ENCODE results near the gene BRINP3. TPM values are rescaled to one million over a fixed set of nuclear protein-coding genes. Genes with fewer than 3 reads are reported as not detected.

BRINP3 gene
- total and polyA plus RNA-seq, 2 of the 13 experiments (the other 11 are each of a cell fraction or from before 2014, with no cell fraction given) = not detected

- TF ChIP-seq AKNA (CRISPR knock-in tag; IDR thresholded peaks at IDR 0.05; ENCODE audit: borderline replicate concordance) = no peak
- no peak for TF ChIP-seq ZNF891 (CRISPR knock-in tag; IDR thresholded peaks at IDR 0.05)
- TF ChIP-seq RARG (CRISPR knock-in tag; IDR thresholded peaks at IDR 0.05; ENCODE audit: low read depth) = no peak
- no peak for TF ChIP-seq RELA (CRISPR knock-in tag; IDR thresholded peaks at IDR 0.05)
- no peak for TF ChIP-seq ATRX (CRISPR knock-in tag; IDR thresholded peaks at IDR 0.05; ENCODE audit: borderline replicate concordance)
- TF ChIP-seq ZNF839 (CRISPR knock-in tag; IDR thresholded peaks at IDR 0.05; ENCODE audit: borderline replicate concordance) = no peak
- TF ChIP-seq RNF2 (conservative IDR thresholded peaks at IDR 0.05; ENCODE audit: low read depth) = no peak
- no peak for TF ChIP-seq ERF (CRISPR knock-in tag; IDR thresholded peaks at IDR 0.05)
Measured at GRCh38 chr1:190403402-190403801, 74.3 kb downstream of the BRINP3 start (continued).

GRCh38 chr1:190399233-190399632 lies 78.4 kb downstream of the BRINP3 start:
- ATAC-seq (no peak), FAIRE-seq (no peak), DNase-seq (ENCODE audit: low spot score) (no peak)
- H3K27me3 ChIP-seq (ENCODE audit: control insufficient read depth in 1 of 2, insufficient read depth in 2 of 2, low read length in 2 of 2) = no peaks in the 10 kb centered on the region
- no peak overlapping the region for H2AFZ ChIP-seq (ENCODE audit: low read length)
- no peak overlapping the region for H3K4me2 ChIP-seq (ENCODE audit: low read depth, low read length)
- in situ Hi-C loops (cut with HindIII; ENCODE audit: extremely low pct_ligation_motif_present, low pct_unique_long_range_greater_than_20kb) (no loop called here), intact Hi-C loops (cut with micrococcal nuclease; ENCODE audit: unreplicated experiment) (no loop called here)
- ChIA-PET CTCF (ENCODE audit: low intra/inter-chr PET ratio, low total read pairs) (no interaction called here), POLR2A (no interaction called here)
- no peaks in the 10 kb centered on the region for H4K20me1 ChIP-seq (ENCODE audit: insufficient read depth, low read length)
- H3K27ac ChIP-seq (ENCODE audit: extremely low read length, insufficient read depth, low read length) = no peak overlapping the region
- H3K36me3 ChIP-seq (replicated peaks in 1 of 2; ENCODE audit: control insufficient read depth in 1 of 2, insufficient read depth in 2 of 2, low read length in 2 of 2) = no peaks in the 10 kb centered on the region
- no TSS peak for BruUV-seq (replicated peaks)
- no peaks in the 10 kb centered on the region for H3K79me2 ChIP-seq (ENCODE audit: insufficient read depth, low read length)
- no peaks in the 10 kb centered on the region for H3K9me3 ChIP-seq (ENCODE audit: low read length)
- no peaks in the 10 kb centered on the region for H3K4me1 ChIP-seq (ENCODE audit: insufficient read depth, low read length)
- 0% methylated on average over 3 of the region's 3 CpGs for WGBS (ENCODE audit: low lambda C conversion rate)
- H3K4me3 ChIP-seq (replicated peaks in 1 of 3; ENCODE audit: insufficient read depth in 1 of 3, low read depth in 2 of 3, low read length in 3 of 3) = no peak overlapping the region
- H3K9ac ChIP-seq (ENCODE audit: insufficient read depth, low read depth, low read length) = no peak overlapping the region
- TF ChIP-seq GTF3A (CRISPR knock-in tag; conservative IDR thresholded peaks at IDR 0.05) = no peak
- TF ChIP-seq ZNF674 (CRISPR knock-in tag; IDR thresholded peaks at IDR 0.05; ENCODE audit: low read depth) = no peak
- no peak for TF ChIP-seq CEBPG (CRISPR knock-in tag; IDR thresholded peaks at IDR 0.05)
- TF ChIP-seq ZNF773 (CRISPR knock-in tag; IDR thresholded peaks at IDR 0.05; ENCODE audit: borderline replicate concordance) = no peak
- no peak for TF ChIP-seq GFI1 (CRISPR knock-in tag; IDR thresholded peaks at IDR 0.05; ENCODE audit: borderline replicate concordance)
- TF ChIP-seq SOX6 (IDR thresholded peaks at IDR 0.05) = no peak
- no peak for TF ChIP-seq SOX6 (CRISPR knock-in tag; IDR thresholded peaks at IDR 0.05)
- no peak for TF ChIP-seq RCOR2 (CRISPR knock-in tag; IDR thresholded peaks at IDR 0.05)
